Measurements from ENCODE around the gene PFKFB2.

DNA sequence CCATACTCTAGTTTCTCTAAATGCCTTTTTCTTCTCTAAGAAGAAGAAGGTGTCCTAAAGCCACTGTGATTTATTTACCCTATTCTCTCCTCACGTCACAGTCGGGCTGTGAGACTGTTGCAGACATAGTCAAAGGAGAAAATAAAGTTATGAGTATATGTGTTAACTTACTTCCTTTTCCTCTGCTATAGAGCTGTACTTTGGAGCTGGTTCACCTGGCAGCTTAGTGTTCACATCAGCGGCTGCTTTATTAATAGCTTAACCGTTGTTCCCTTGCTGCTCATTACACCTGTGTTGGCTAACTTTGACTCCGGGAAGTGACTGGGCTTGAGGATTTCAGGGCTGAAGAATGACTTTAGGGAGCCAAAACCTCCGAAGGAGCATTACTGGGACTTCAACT lies 3.6 kb downstream of the PFKFB2 start:
- TF ChIP-seq POLR2AphosphoS5 (IDR thresholded peaks at IDR 0.05; ENCODE audit: borderline replicate concordance, low read depth, low read length) (no peak), EZH2 (IDR thresholded peaks at IDR 0.05) (no peak)

Data from SK-N-MC (cell line).